GM06990 (cell line): ENCODE data around the gene NEMP2.
A peak's percentile ranks its signal among the peaks of the same experiment; 100 is the strongest.

Experiments used
- DNase-seq: peaks from one replicate; pipeline ENCODE4 v3.0.0-alpha.2; 2011; ENCODE audit not compliant: insufficient read length; ENCODE audit errors: extremely low read depth
- H3K27me3 ChIP-seq: replicated peaks from 2 replicates; pipeline ENCODE4 v1.6.0; 2011; ENCODE audit warnings: low read length; ENCODE audit not compliant: control insufficient read depth, insufficient read depth
- H3K36me3 ChIP-seq: 2 replicates; pipeline ENCODE4 v1.5.1; 2011; ENCODE audit warnings: low read length; ENCODE audit not compliant: control insufficient read depth, insufficient read depth
- H3K4me3 ChIP-seq: replicated peaks from 2 replicates; pipeline ENCODE4 v1.5.1; 2011; ENCODE audit warnings: low read depth, mild to moderate bottlenecking, control low read depth, low read length
- TF ChIP-seq, protein P1 (sequence below): IDR thresholded peaks from 2 replicates; pipeline ENCODE4 v1.5.1; 2011; ENCODE audit warnings: low read length, control low read depth, mild to moderate bottlenecking, inconsistent platforms; ENCODE audit not compliant: insufficient read depth, poor library complexity, severe bottlenecking

Gene NEMP2

DNA sequence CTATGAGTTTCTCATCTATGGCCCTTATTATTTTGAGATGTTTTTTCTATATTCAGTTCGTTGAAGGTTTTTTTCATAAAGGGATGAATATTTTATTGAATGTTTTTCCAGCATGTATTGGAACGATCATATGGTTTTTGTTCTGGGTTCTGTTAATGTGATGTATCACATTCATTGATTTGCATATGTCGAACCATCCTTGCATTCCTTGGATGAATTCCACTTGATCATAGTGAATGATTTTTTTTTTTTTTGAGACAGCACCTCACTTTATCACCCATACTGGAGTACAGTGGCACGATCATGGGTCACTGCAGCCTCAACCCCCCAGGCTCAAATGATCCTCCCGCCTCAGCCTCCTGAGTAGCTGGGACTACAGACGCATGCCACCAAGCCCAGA, 5.5 kb upstream of the NEMP2 start:
- TF ChIP-seq, protein P1, sequence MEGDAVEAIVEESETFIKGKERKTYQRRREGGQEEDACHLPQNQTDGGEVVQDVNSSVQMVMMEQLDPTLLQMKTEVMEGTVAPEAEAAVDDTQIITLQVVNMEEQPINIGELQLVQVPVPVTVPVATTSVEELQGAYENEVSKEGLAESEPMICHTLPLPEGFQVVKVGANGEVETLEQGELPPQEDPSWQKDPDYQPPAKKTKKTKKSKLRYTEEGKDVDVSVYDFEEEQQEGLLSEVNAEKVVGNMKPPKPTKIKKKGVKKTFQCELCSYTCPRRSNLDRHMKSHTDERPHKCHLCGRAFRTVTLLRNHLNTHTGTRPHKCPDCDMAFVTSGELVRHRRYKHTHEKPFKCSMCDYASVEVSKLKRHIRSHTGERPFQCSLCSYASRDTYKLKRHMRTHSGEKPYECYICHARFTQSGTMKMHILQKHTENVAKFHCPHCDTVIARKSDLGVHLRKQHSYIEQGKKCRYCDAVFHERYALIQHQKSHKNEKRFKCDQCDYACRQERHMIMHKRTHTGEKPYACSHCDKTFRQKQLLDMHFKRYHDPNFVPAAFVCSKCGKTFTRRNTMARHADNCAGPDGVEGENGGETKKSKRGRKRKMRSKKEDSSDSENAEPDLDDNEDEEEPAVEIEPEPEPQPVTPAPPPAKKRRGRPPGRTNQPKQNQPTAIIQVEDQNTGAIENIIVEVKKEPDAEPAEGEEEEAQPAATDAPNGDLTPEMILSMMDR: no peak
- Histone ChIP-seq H3K4me3 (no peak overlapping the region), H3K27me3 (no peaks in the 10 kb centered on the region), H3K36me3 (no peaks in the 10 kb centered on the region)
- DNase-seq: no peak

DNA sequence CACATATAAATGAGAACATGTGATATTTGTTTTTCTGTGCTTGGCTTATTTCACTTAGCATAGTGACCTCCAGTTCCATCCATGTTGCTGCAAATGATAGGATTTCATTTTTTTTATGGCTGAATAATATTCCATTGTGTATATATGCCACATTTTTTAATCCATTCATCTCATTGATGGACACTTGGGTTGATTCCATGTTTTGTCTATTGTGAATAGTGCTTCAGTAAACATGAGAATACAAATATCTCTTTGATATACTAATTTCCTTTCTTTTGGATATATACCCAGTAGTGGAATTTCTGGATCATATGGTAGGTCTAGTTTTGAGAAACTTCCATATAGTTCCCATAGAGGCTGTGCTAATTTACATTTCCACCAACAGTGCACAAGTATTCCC, 3.7 kb upstream of the NEMP2 start:
- DNase-seq: no peak

DNA sequence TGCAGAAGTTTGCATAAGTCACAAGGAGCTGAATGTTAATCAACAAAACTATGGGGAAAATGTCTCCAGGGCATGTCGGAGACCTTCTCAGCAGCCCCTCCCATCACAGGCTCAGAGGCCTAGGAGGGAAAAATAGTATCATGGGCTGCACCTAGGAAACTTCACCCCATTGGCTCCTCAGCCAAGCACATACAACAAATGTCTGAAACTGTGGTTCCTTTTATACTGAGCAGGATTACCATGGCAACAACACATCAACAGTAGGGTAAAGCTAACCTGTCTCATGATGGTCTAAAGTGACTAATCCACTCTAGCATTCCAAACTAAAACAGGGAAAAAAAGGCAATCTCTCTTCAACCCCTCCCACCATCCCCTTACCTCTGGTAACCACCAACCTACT, 3.2 kb upstream of the NEMP2 start:
- DNase-seq: no peak
- TF ChIP-seq, protein P1: no peak

More for the DNA sequence above, 3.7 kb upstream of the NEMP2 start:
- TF ChIP-seq, protein P1: no peak
- no peaks in the 10 kb centered on the region for H3K27me3 ChIP-seq
- H3K4me3 ChIP-seq: no peak overlapping the region
- no peaks in the 10 kb centered on the region for H3K36me3 ChIP-seq

DNA sequence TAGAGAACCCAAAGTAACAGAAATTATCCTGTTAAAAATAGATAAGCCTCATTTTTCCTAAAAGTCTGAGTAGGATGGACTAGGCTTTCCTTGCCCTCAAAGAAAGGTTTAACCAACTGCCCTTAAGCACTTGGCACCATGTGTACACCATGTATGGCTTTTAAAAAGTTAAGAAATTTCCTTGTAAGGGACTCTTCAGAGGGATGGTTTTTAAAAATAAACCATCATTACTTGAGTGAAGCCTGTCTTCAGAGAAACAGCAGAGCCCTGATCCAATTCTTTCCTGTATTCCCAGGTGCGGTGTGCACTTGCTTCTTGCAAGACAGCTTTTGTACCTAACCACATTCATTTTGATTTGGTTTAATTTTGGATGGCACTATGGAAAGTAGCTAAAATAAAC, 1.1 kb upstream of the NEMP2 start:
- Histone ChIP-seq H3K36me3 (no peaks in the 10 kb centered on the region), H3K27me3 (no peaks in the 10 kb centered on the region), H3K4me3 (peak overlapping the region; percentile 75)
- no peak for DNase-seq
- TF ChIP-seq, protein P1: no peak

More for the DNA sequence above, 3.2 kb upstream of the NEMP2 start:
- H3K4me3 ChIP-seq: no peak overlapping the region
- H3K27me3 ChIP-seq: no peaks in the 10 kb centered on the region
- H3K36me3 ChIP-seq: no peaks in the 10 kb centered on the region

DNA sequence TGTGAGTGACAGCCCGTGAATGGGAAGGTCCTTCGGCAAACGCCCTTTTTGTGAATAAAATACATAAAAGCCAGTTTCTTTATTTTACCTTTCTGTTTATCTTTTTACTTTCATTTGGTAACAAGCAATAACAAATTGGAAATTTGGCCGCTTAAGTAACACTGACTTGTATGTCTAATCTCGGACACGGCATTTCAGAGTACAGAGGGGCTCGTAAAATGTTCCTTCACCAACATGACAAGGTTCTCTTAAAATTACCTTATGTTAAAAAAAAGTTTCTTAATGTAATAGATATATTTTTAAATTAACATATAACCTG, 558 bp upstream of the NEMP2 start:
- Histone ChIP-seq H3K36me3 (no peaks in the 10 kb centered on the region), H3K4me3 (peak overlapping the region; percentile 75), H3K27me3 (no peaks in the 10 kb centered on the region)
- DNase-seq: no peak
- TF ChIP-seq, protein P1: no peak

- peak; percentile 61 for DNase-seq
- TF ChIP-seq, protein P1: no peak
- H3K36me3 ChIP-seq: no peaks in the 10 kb centered on the region
- H3K27me3 ChIP-seq: no peaks in the 10 kb centered on the region
- H3K4me3 ChIP-seq: peak overlapping the region; percentile 75
These were observed 583 bp downstream of the NEMP2 start for GRCh38 chr2:190533968-190534309.
